GM18909 (cell line): Measurements from ENCODE around the gene FGF14.

Source experiments
- ATAC-seq: cut with Tn5 transposase; IDR thresholded peaks from one replicate; pipeline ENCODE4 v1.9.1; 2021; ENCODE audit warnings: mild to moderate bottlenecking; ENCODE audit not compliant: unreplicated experiment, poor library complexity

Gene FGF14

DNA sequence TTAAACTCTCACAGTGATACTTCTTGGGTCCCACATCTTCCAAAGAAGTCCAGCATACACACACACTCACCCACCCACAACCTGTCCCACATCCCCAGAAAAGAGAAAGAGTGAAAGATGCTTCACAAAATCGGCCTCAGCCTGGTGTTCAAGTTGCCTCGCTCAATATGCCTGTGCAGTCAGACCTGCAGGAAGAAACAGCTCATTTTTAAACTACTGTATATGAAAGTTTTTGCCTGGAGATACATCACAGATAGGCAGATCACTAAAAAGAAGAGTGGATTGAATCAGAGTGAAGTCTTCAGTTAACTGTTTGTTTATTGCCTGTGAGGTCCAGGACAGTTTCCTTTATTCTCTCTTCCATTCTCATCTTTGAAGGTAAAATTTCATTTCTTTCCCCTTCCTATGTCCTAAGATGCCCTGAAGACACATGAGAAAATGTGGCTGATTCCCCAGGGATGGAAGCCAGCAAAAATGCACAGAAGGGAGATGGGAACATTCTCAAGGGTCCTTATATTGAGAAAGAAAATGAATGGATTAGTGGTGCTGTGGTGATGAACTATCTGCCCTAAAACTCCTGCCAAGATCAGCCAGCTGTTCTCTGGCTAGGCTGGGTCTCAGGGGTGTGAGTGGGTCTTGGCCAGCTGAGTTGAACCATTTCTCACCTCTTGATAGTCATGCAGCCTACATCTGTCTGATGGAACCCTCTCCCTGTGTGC, 690.4 kb downstream of the FGF14 start:
- ATAC-seq, result no peak

- ATAC-seq, result no peak
Observed at GRCh38 chr13:101709952-101710351, 691.9 kb downstream of the FGF14 start.

- ATAC-seq, result no peak
Observed at GRCh38 chr13:101708115-101708514, 693.7 kb downstream of the FGF14 start.

DNA sequence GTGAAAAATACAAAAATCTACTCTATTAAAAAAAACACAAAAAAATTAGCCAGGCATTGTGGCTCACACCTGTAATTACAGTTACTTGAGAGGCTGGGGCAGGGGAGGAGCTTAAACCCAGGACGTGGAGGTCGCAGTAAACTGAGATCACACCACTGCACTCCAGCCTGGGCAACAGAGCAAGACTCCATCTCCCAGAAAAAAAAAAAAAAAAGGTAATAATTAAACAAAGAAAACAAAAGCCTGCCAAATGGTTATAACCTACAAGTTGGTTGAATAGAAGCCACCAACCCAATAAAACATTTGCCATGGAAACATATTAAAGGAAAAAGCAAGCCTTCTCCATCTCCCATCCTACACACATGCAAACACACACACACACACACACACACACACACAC, 694.2 kb downstream of the FGF14 start:
- no peak for ATAC-seq

DNA sequence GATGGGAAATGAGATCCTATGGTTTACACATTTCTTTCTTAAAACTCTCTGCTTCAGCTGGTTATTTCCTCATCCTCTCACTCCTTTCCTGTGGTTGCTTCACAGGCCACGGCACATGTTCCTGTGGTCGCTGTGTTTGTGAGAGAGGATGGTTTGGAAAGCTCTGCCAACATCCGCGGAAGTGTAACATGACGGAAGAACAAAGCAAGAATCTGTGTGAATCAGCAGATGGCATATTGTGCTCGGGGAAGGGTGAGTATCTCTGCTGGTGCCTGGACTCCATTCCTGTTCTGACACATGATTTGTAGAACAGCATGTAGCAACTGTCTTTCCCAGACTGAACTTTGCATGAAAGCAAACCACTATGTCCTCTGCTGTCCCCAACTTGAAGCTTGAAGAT, 695.2 kb downstream of the FGF14 start:
- ATAC-seq, result no peak

- no peak for ATAC-seq
Observed at GRCh38 chr13:101703838-101704237, 698.0 kb downstream of the FGF14 start.

DNA sequence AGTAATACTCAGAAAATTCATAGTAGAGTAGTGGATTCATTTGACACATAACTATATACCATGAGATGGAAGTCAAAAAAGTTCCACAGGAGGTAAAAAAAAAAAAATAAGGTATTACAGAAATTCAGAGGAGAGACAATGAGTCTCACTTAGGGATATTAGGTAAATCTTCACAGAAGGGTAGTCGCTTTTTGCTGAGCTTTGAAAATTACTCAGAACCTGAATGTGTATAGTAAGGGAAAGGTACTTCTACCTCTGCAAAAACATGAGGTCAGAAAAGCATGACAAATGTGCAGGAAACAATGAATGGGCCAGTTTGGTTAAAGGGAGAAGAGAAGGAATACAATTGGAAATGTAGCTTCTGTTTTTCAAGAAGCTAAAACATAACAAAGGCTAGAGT, 698.8 kb downstream of the FGF14 start:
- ATAC-seq, result no peak

DNA sequence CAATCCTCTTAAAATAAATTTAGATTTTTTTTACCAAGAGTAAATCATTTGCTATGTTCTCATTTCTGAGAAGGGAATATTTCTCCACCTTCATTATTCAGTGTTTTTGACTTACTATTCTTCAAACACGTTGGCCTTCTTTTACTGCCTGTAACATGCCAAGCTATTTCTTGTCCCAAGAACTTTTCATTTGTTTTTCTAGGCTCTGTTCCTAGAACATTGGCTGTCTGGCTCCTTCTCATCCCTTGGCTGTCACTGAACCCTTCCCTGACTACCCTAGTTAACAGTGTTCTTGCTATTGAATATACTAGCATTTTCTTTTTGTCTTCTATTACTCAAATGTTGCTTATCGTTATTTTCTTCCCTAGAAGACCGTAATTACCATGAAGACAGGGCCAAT, 701.2 kb downstream of the FGF14 start:
- no peak for ATAC-seq

DNA sequence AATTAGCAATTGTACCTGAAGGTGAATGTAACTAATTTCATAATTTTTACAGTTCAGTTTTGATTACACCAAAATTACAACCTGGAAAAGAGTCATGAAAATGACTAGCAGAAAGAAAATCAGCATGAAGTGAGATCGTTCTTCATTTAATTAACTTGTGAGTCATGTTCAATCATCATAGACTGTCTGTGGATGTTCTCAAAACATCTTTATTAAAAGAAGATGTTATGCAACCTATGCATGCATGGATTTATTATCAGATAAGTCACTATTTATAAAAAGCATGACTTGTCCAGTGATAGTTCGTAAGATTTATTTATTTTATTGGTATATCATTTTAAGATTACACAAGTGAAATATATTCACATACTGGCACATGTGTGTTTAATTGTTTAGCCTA, 703.4 kb downstream of the FGF14 start:
- no peak for ATAC-seq

- no peak for ATAC-seq
Observed at GRCh38 chr13:101697745-101698144, 704.1 kb downstream of the FGF14 start.

DNA sequence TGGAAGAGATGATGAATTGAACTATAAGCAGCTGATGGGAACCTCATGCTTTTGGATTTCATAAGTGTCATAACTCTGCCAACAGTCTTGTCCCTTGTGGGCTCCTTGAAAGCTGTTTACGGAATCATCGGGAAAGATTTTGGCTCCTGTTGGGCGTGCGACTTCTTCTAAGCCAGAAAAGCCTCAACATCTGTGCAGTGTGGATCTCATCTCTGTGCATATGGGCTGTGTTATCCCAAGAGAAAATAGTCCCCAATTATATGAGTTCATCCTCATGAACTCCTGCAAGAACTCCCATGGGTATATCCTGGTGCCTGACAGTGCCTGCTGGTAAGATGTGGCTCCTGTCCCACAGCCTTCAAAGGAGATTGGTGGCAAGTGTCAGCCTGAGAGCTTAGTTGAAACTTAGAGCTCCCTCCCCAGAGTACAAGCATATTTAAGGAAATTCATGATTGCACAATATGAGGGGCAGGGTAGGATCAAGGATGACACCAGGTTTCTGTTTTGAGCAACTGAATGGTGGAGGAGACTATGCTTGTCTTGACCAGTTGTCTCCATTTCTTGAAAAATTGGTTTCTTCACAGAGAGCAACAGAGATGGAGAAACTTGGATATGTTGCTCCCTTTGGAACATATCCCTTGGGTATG, 705.9 kb downstream of the FGF14 start:
- ATAC-seq, result no peak

DNA sequence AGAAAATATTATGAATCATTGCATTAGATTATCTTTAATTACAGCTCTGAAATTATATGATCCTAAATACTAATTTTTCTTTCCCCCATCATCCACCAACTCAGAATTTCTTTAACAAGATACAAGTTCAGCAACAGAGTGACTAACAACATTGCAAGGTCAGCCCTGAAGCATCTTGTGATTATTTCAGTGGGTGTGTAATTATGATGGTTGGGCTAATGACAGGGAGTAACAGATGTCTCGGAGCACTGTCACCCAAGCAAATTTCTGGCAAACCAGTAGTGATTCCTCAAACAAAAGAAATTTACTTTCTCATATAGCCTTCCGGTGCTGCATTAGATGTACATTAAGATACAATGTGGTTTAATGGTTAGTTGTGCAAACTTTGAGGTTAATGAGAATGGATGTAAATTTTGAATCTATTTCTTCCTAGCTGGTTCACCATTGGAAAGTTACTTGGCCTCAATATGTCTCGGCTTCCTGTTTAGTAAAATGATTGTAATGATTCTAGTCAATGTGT, 710.4 kb downstream of the FGF14 start:
- no peak for ATAC-seq

DNA sequence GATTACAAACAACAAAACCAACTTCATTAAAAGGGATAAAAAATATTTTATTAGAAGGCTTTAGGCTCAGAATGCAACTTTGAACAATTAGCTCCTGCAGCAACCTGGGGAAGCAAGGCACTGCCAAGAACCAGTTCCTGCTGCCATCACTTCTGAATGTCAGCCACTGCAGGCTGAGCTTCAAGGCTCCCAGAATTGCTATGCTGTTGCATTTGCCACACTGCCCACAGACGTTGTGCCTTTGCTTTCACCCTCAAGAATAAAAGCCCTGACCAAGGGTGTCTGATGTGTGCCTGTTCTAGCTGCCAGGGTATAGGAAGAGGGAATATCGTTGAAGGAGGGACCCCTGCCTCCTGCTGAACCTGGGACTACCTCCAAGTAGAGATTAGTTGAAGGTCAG, 711.0 kb downstream of the FGF14 start:
- ATAC-seq, result no peak

- ATAC-seq, result no peak
Observed at GRCh38 chr13:101686003-101686402, 715.8 kb downstream of the FGF14 start.

DNA sequence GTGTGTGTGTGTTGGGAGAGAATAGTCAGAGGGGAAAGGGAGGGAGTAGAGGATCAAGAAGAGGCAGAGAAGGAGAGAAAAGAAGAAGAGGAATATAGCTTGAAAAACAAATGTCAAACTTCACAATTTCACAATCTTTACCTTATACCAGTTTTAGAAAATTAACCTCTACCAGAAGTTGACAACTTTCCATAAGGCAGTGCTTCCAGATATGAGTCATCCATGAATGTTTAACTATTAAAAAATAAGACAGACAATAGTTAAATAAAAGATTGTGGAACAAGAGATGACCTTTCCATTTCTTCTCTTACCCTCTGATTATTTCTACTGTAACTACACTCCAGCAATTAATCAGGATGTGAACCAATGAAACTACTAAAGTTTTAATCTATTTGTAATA, 720.0 kb downstream of the FGF14 start:
- no peak for ATAC-seq

DNA sequence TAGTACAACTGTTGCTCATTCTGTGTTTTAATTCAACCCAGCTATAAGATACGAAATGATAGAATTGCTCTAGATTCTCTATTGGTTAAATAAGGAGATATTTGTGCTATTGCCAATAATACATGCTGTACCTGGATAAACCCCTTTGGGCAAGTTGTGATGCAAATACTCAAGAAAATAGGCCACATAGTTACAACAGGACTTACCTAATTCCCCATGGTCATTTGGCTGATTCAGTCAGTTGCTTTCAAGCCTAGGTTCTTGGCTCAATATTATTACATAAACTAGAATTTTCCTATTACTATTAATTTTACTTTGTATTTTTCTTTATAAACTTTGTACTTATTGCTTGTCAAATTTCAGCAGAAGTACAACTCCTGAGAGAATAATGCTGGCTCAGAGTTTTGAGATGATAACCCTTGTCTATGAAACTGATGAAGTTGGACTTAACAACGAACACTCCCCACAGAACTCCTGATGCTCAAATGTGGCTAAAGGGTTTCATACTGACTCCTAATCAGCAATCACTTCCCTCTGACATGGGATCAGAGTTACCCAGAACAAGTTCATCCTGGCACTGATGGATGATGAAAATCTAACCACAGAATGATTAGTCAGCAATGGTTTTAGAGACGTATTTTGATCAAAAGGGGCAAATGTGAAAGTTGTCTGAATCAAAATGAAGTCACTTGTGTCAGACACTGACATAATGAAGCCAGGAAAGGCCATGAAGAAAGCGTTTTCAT, 728.3 kb downstream of the FGF14 start:
- ATAC-seq, result no peak

GRCh38 chr13:101661839-101662238, 740.0 kb downstream of the FGF14 start:
- no peak for ATAC-seq
